Renal cortex interstitium (tissue), 11 donors: ENCODE data around the gene ENTR1. TPM values are rescaled to one million over a fixed set of nuclear protein-coding genes. Genes with fewer than 3 reads are reported as not detected.
A peak's percentile ranks its signal among the peaks of the same experiment; 100 is the strongest.

Experiments used
- DNase-seq, 11 donors: peaks; one replicate each; pipeline ENCODE4 v3.0.0-alpha.2; 2013; ENCODE audit warnings: low read depth in 9 of 11, low spot score in 4 of 11; ENCODE audit errors: extremely low read depth in 1 of 11
- polyA plus RNA-seq, 3 donors: library from polyadenylated mRNA; unstranded; fragments of 120-200 nt; gene quantifications; one replicate each; pipeline ENCODE4 v1.2.1, GENCODE V29; 2013; ENCODE audit not compliant: insufficient read length in 3 of 3

The ENTR1 gene
- polyA plus RNA-seq, 3 donors: 45.3 to 60.6 (median 48.1) TPM

DNA sequence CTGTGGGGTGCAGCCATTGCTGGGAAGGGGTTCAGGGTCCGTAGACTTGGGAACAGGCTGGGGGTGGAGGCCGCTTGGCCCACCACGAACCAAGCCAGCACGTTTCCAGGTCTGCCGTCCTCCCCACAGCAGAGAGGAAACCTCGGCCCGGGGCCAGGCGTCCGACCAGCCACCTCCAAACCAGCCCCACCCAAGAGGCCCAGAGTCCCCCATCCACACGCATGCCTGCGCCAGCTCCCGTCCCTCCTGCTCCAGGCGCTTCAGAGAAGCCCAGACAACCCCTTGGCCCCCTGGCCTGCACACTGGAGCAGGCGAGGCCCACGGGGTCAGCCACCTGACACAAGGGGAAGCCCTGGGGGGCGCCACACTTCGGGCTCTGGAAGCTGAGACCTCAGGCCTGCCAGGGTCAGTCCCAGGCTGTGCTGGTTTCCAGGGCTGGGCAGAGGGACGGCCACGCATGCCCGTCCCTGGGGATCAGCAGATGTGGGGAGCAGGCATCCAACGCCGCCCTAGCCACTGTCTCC is 53.1 kb downstream of the ENTR1 start:
- no peak for DNase-seq

DNA sequence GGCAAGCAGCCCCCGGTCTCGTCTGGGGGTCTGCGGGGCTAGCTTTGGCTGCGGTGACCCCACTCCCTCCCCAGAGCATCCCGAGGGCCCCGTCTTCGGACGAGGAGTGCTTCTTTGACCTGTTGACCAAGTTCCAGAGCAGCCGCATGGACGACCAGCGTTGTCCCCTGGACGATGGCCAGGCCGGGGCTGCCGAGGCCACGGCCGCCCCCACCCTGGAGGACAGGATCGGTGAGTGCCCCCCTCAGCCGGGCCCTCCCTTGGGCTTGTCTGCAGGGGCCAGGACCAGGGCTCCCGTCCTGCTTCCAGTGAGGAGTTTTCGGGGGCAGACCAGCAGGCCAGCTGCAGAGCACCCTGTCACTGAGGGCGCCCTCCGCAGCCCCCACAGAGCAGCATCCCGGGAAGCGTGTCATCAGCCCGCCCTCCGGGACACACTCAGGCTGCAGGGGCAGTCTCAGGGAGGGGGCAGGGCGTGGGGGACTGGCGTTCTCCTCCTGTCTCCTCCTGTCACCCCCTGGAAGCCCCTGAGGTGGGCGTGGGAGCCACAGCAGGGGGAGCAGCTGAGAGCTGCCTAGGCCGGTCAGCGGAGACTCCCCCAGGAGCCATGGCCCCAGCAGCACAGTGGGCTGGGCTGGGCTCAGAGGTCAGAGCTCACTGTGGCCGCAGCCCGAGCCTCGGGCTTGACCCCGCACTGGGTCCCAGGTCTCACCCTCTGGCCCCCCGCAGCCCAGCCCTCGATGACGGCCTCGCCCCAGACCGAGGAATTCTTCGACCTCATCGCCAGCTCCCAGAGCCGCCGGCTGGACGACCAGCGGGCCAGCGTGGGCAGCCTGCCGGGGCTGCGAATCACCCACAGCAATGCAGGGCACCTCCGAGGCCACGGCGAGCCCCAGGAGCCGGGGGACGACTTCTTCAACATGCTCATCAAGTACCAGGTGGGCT is 54.5 kb downstream of the ENTR1 start:
- DNase-seq: no peak

DNA sequence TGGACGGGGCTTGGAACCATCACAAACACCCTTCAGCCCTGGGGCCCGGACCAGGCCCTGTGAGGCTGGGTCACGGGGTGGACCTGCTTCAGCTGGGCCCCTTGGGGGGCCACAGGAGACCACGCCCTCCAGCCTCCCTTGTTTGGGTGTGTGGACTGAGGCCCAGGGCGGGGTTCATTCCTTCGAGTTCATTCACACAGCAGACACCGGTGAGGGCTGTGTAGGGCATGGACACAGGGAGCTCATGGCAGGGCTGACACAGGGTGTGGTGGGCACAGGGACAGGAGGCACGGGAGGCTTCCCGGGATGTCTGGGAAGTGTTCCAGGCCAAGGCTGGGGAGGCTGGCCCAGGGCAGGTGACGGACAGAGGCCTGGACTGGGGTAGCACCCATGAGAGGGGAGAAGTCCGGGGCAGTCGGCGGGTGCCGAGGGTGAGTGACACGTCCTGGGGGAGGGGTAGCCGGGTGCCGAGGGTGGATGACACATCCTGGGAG is 55.8 kb downstream of the ENTR1 start:
- DNase-seq: no peak

DNA sequence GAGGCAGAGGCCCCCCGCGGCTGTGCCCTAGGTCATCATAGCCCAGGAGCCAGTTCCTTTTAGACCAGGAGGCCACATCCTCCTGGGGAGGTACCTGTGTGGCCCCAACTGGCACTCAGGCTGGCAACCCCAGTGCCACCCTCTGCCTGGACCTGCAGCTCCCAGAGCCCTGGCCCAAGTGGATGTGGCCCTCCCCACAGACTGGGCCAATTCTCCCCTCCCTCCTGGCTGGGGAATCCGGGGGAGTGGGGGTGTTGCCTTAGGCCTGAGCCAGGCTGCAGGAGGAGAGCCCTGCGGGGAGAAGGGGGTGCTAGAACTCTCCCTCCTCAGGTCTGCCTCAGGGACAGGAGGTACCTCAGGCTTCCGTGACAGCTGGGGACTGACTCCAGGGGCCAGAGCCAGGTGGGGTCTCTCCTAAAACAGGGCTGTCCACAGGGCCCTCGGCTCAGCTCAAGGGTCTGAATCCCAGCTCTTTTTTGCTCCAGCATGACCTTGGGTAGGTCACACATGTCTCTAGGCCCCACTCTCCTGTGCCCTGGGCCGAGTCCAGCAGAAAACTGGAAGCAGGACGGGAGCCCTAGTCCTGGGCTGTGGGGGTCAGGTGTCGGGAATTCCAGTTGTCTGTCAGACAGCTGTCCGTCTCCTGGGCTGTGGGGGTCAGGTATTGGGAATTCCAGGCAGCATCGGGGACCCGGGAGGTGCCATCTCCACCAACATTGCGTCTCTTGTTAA is 56.5 kb downstream of the ENTR1 start:
- DNase-seq: no peak

DNA sequence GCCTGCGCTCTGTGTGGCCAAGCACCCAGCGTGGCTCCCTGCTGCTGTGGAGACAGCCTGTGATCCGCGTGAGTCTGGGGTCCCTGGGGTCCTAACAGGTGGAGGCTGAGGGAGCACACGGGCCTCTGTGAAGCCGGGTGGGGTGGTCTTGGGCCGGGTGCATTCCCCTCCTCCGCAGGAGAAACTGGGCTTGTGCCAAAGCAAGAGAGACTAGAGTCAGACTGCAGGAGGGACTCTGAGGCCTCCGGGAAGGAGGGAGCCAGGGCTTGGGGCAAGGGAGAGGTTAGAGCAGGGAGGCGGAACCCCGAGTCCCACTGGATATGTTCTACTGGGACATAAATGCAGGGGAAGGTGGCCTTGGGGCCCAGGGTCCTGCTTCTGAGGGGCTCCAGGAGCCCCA is 57.3 kb downstream of the ENTR1 start:
- no peak for DNase-seq

DNA sequence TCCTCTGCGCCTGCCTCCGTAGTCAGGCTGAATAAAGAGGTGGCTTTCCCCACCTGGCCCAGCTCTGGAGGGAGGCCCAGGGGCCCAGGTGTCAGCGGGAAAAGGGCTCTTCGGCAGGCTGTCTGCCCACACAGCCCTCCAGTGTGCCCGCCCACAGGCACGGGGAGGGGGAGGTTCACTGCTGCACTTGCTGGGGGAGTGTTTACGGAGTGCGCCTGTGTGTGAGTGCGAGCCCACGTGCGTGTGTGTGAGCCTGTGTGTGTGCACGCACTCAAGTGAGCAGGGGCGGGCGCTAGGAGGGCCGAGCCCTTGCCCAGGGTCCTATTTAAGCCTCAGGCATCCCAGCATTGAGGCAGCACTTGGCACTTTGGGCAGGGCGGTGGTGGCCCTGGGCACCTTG is 57.7 kb downstream of the ENTR1 start:
- DNase-seq: peak in 2 of 11 donors; percentile 43 to 63

Other genes with a start within 250 kb of the ENTR1 start
- gene LHX3, start 205.5 kb downstream of the ENTR1 start, polyA plus RNA-seq: not detected
- gene QSOX2, start 164.8 kb downstream of the ENTR1 start, polyA plus RNA-seq: 10 to 100 TPM; 16.6 to 19.0 (median 18.8) TPM
- gene CCDC187, start 106.5 kb downstream of the ENTR1 start, polyA plus RNA-seq: 1 to 10 TPM; 1.7 to 4.5 (median 2.3) TPM
- gene GPSM1, start 83.1 kb downstream of the ENTR1 start, polyA plus RNA-seq: 10 to 100 TPM; 28.2 to 48.1 (median 47.2) TPM
- 10 to 100 TPM; 10.3 to 14.7 (median 14.6) TPM for gene DNLZ, start 46.9 kb downstream of the ENTR1 start, polyA plus RNA-seq
- 1 to 10 TPM; 1.3 to 3.2 (median 3.0) TPM for gene CARD9, start 36.9 kb downstream of the ENTR1 start, polyA plus RNA-seq
- 10 to 100 TPM; 10.0 to 14.8 (median 13.6) TPM for gene SNAPC4, start 10.4 kb downstream of the ENTR1 start, polyA plus RNA-seq
- gene PMPCA, start within 50 bp of the ENTR1 start, polyA plus RNA-seq: 10 to 100 TPM; 55.7 to 67.3 (median 61.1) TPM
- 10 to 100 TPM; 11.6 to 17.0 (median 16.9) TPM for gene INPP5E, start 29.2 kb upstream of the ENTR1 start, polyA plus RNA-seq
- gene SEC16A, start 72.4 kb upstream of the ENTR1 start, polyA plus RNA-seq: 10 to 100 TPM; 63.2 to 66.9 (median 63.5) TPM
- gene NOTCH1, start 135.4 kb upstream of the ENTR1 start, polyA plus RNA-seq: 10 to 100 TPM; 23.6 to 40.9 (median 36.2) TPM